ENCODE results near the gene ADGRF1. TPM values are rescaled to one million over a fixed set of nuclear protein-coding genes. Genes with fewer than 3 reads are reported as not detected.

Gene ADGRF1
- total and polyA plus RNA-seq, 2 donors (not counting 1 experiment from before 2014, with no cell fraction given): not detected

GRCh38 chr6:47016261-47016660 is 25.9 kb downstream of the ADGRF1 start:
- Histone ChIP-seq H2AFZ (ENCODE audit: low read length) (no peak overlapping the region), H3K4me3 (replicated peaks in 1 of 4; ENCODE audit: control extremely low read depth in 1 of 4, insufficient read depth in 1 of 4, low read depth in 3 of 4, low read length in 4 of 4) (no peak overlapping the region), H3K79me2 (ENCODE audit: control insufficient read depth, insufficient read depth, low read length) (no peaks in the 10 kb centered on the region), H4K20me1 (ENCODE audit: control insufficient read depth, extremely low read depth, insufficient read depth, low read length) (no peaks in the 10 kb centered on the region), H3K9me3 (ENCODE audit: control insufficient read depth, insufficient read depth, low read depth, low read length) (no peaks in the 10 kb centered on the region), H3K4me1 (ENCODE audit: control insufficient read depth, extremely low read depth, insufficient read depth, low read length) (no peaks in the 10 kb centered on the region), H3K27me3 (ENCODE audit: control insufficient read depth, insufficient read depth, low read length) (no peaks in the 10 kb centered on the region), H3K9ac (ENCODE audit: insufficient read depth, low read length) (no peak overlapping the region), H3K36me3 (ENCODE audit: control insufficient read depth, insufficient read depth, low read length) (no peaks in the 10 kb centered on the region), H3K27ac (ENCODE audit: insufficient read depth, low read length) (no peak overlapping the region), H3K4me2 (ENCODE audit: extremely low read depth, insufficient read depth, low read length) (no peak overlapping the region)
- peak in 1 of 2 donors; percentile 8 for DNase-seq (ENCODE audit: low read depth in 2 of 2)
- TF ChIP-seq EZH2 (IDR thresholded peaks at IDR 0.05; ENCODE audit: low read length, missing control alignments) (no peak), CTCF (conservative IDR thresholded peaks at IDR 0.05 in 1 of 2, IDR thresholded peaks at IDR 0.05 in 1 of 2; ENCODE audit: low read depth in 1 of 2, low read length in 2 of 2) (no peak)

- H3K9ac ChIP-seq (ENCODE audit: insufficient read depth, low read length): no peak overlapping the region
- no peaks in the 10 kb centered on the region for H4K20me1 ChIP-seq (ENCODE audit: control insufficient read depth, extremely low read depth, insufficient read depth, low read length)
- no peak for DNase-seq (ENCODE audit: low read depth in 2 of 2)
- H3K9me3 ChIP-seq (ENCODE audit: control insufficient read depth, insufficient read depth, low read depth, low read length): no peaks in the 10 kb centered on the region
- no peak overlapping the region for H2AFZ ChIP-seq (ENCODE audit: low read length)
- H3K79me2 ChIP-seq (ENCODE audit: control insufficient read depth, insufficient read depth, low read length): no peaks in the 10 kb centered on the region
- H3K4me2 ChIP-seq (ENCODE audit: extremely low read depth, insufficient read depth, low read length): no peak overlapping the region
- no peaks in the 10 kb centered on the region for H3K27me3 ChIP-seq (ENCODE audit: control insufficient read depth, insufficient read depth, low read length)
- H3K4me1 ChIP-seq (ENCODE audit: control insufficient read depth, extremely low read depth, insufficient read depth, low read length): no peaks in the 10 kb centered on the region
- H3K36me3 ChIP-seq (ENCODE audit: control insufficient read depth, insufficient read depth, low read length): no peaks in the 10 kb centered on the region
- no peak overlapping the region for H3K4me3 ChIP-seq (replicated peaks in 1 of 4; ENCODE audit: control extremely low read depth in 1 of 4, insufficient read depth in 1 of 4, low read depth in 3 of 4, low read length in 4 of 4)
- H3K27ac ChIP-seq (ENCODE audit: insufficient read depth, low read length): no peak overlapping the region
- TF ChIP-seq EZH2 (IDR thresholded peaks at IDR 0.05; ENCODE audit: low read length, missing control alignments) (no peak), CTCF (conservative IDR thresholded peaks at IDR 0.05 in 1 of 2, IDR thresholded peaks at IDR 0.05 in 1 of 2; ENCODE audit: low read depth in 1 of 2, low read length in 2 of 2) (no peak)
These were observed 27.7 kb downstream of the ADGRF1 start for GRCh38 chr6:47014401-47014800.

GRCh38 chr6:47009583-47009982 is 32.5 kb downstream of the ADGRF1 start:
- Histone ChIP-seq H3K27me3 (ENCODE audit: control insufficient read depth, insufficient read depth, low read length) (no peaks in the 10 kb centered on the region), H4K20me1 (ENCODE audit: control insufficient read depth, extremely low read depth, insufficient read depth, low read length) (no peaks in the 10 kb centered on the region), H3K27ac (ENCODE audit: insufficient read depth, low read length) (no peak overlapping the region), H3K36me3 (ENCODE audit: control insufficient read depth, insufficient read depth, low read length) (no peaks in the 10 kb centered on the region), H3K4me1 (ENCODE audit: control insufficient read depth, extremely low read depth, insufficient read depth, low read length) (no peaks in the 10 kb centered on the region), H3K4me3 (replicated peaks in 1 of 4; ENCODE audit: control extremely low read depth in 1 of 4, insufficient read depth in 1 of 4, low read depth in 3 of 4, low read length in 4 of 4) (no peak overlapping the region), H3K9ac (ENCODE audit: insufficient read depth, low read length) (no peak overlapping the region), H3K79me2 (ENCODE audit: control insufficient read depth, insufficient read depth, low read length) (no peaks in the 10 kb centered on the region), H3K9me3 (ENCODE audit: control insufficient read depth, insufficient read depth, low read depth, low read length) (no peaks in the 10 kb centered on the region), H2AFZ (ENCODE audit: low read length) (no peak overlapping the region), H3K4me2 (ENCODE audit: extremely low read depth, insufficient read depth, low read length) (no peak overlapping the region)
- TF ChIP-seq EZH2 (IDR thresholded peaks at IDR 0.05; ENCODE audit: low read length, missing control alignments): no peak
- no peak for TF ChIP-seq CTCF (conservative IDR thresholded peaks at IDR 0.05 in 1 of 2, IDR thresholded peaks at IDR 0.05 in 1 of 2; ENCODE audit: low read depth in 1 of 2, low read length in 2 of 2)
- no peak for DNase-seq (ENCODE audit: low read depth in 2 of 2)
